ENCODE data around the gene CCDC82.
A peak's percentile ranks its signal among the peaks of the same experiment; 100 is the strongest.

The CCDC82 gene

GRCh38 chr11:96306071-96306470 is 83.6 kb downstream of the CCDC82 start:
- ChIA-PET POLR2A (interaction anchor here (1.7 kb wide), 1 partner anchor 62 kb away, joined by 6 read pairs; no protein-coding TSS in a partner anchor), CTCF (interaction anchor here (1.0 kb wide), 1 partner anchor 150 kb away, joined by 3 read pairs; no protein-coding TSS in a partner anchor)
- peak overlapping the region; percentile 75; the same call in 1 of the 2 replicates for H3K27ac ChIP-seq (ENCODE audit: extremely low read depth, low read depth, low read length)
- H3K36me3 ChIP-seq (ENCODE audit: control insufficient read depth in 2 of 2, insufficient read depth in 1 of 2, low read length in 2 of 2): no peaks in the 10 kb centered on the region
- H3K4me1 ChIP-seq (ENCODE audit: control insufficient read depth, insufficient read depth, low read length): peaks cover 11% of the 10 kb centered on the region
- H3K9me3 ChIP-seq (ENCODE audit: control insufficient read depth, insufficient read depth, low read depth, low read length): no peaks in the 10 kb centered on the region
- TF ChIP-seq ZNF433 (tag by site-specific recombination; IDR thresholded peaks at IDR 0.05; ENCODE audit: low read depth): no peak
- H3K4me3 ChIP-seq (ENCODE audit: low read depth, low read length): no peak overlapping the region

GRCh38 chr11:96303980-96304379 is 85.7 kb downstream of the CCDC82 start:
- no peak overlapping the region for H3K4me3 ChIP-seq (ENCODE audit: low read depth, low read length)
- H3K36me3 ChIP-seq (ENCODE audit: control insufficient read depth in 2 of 2, insufficient read depth in 1 of 2, low read length in 2 of 2): no peaks in the 10 kb centered on the region
- no peaks in the 10 kb centered on the region for H3K9me3 ChIP-seq (ENCODE audit: control insufficient read depth, insufficient read depth, low read depth, low read length)
- POLR2A ChIA-PET: interaction anchor here (1.2 kb wide), 1 partner anchor 39 kb away, joined by 6 read pairs; the partner anchor contains the start of gene MAML2
- CTCF ChIA-PET: interaction anchor here (0.6 kb wide), 1 partner anchor 17 kb away, joined by 4 read pairs; no protein-coding TSS in a partner anchor
- peaks cover 11% of the 10 kb centered on the region for H3K4me1 ChIP-seq (ENCODE audit: control insufficient read depth, insufficient read depth, low read length)
- no peak for TF ChIP-seq ZNF404 (tag by site-specific recombination; IDR thresholded peaks at IDR 0.05)
- no peak for TF ChIP-seq ZNF677 (tag by site-specific recombination; IDR thresholded peaks at IDR 0.05)
- no peak for TF ChIP-seq KLF10 (tag by site-specific recombination; IDR thresholded peaks at IDR 0.05)
- TF ChIP-seq ZIC2 (tag by site-specific recombination; IDR thresholded peaks at IDR 0.05): no peak
- TF ChIP-seq SP2 (tag by site-specific recombination; IDR thresholded peaks at IDR 0.05): no peak
- TF ChIP-seq, protein P1, sequence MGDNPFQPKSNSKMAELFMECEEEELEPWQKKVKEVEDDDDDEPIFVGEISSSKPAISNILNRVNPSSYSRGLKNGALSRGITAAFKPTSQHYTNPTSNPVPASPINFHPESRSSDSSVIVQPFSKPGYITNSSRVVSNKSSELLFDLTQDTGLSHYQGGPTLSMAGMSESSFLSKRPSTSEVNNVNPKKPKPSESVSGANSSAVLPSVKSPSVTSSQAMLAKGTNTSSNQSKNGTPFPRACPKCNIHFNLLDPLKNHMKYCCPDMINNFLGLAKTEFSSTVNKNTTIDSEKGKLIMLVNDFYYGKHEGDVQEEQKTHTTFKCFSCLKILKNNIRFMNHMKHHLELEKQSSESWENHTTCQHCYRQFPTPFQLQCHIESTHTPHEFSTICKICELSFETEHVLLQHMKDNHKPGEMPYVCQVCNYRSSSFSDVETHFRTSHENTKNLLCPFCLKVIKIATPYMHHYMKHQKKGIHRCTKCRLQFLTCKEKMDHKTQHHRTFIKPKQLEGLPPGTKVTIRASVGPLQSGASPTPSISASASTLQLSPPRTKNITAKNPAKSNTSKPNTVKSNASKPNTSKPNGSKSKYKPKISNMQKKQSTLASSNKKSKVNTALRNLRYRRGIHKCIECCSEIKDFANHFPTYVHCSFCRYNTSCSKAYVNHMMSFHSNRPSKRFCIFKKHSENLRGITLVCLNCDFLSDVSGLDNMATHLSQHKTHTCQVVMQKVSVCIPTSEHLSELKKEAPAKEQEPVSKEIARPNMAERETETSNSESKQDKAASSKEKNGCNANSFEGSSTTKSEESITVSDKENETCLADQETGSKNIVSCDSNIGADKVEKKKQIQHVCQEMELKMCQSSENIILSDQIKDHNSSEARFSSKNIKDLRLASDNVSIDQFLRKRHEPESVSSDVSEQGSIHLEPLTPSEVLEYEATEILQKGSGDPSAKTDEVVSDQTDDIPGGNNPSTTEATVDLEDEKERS (tag by site-specific recombination; IDR thresholded peaks at IDR 0.05): no peak
- H3K27ac ChIP-seq (ENCODE audit: extremely low read depth, low read depth, low read length): no peak overlapping the region

GRCh38 chr11:96303064-96303463 is 86.6 kb downstream of the CCDC82 start:
- Histone ChIP-seq H3K4me1 (ENCODE audit: control insufficient read depth, insufficient read depth, low read length) (peaks cover 9% of the 10 kb centered on the region), H3K9me3 (ENCODE audit: control insufficient read depth, insufficient read depth, low read depth, low read length) (no peaks in the 10 kb centered on the region), H3K36me3 (ENCODE audit: control insufficient read depth in 2 of 2, insufficient read depth in 1 of 2, low read length in 2 of 2) (no peaks in the 10 kb centered on the region), H3K4me3 (ENCODE audit: low read depth, low read length) (no peak overlapping the region), H3K27ac (ENCODE audit: extremely low read depth, low read depth, low read length) (no peak overlapping the region)
- ChIA-PET POLR2A (interaction anchor here (1.2 kb wide), 1 partner anchor 40 kb away, joined by 6 read pairs; the partner anchor contains the start of gene MAML2), CTCF (no interaction called here)
- TF ChIP-seq, protein P2, sequence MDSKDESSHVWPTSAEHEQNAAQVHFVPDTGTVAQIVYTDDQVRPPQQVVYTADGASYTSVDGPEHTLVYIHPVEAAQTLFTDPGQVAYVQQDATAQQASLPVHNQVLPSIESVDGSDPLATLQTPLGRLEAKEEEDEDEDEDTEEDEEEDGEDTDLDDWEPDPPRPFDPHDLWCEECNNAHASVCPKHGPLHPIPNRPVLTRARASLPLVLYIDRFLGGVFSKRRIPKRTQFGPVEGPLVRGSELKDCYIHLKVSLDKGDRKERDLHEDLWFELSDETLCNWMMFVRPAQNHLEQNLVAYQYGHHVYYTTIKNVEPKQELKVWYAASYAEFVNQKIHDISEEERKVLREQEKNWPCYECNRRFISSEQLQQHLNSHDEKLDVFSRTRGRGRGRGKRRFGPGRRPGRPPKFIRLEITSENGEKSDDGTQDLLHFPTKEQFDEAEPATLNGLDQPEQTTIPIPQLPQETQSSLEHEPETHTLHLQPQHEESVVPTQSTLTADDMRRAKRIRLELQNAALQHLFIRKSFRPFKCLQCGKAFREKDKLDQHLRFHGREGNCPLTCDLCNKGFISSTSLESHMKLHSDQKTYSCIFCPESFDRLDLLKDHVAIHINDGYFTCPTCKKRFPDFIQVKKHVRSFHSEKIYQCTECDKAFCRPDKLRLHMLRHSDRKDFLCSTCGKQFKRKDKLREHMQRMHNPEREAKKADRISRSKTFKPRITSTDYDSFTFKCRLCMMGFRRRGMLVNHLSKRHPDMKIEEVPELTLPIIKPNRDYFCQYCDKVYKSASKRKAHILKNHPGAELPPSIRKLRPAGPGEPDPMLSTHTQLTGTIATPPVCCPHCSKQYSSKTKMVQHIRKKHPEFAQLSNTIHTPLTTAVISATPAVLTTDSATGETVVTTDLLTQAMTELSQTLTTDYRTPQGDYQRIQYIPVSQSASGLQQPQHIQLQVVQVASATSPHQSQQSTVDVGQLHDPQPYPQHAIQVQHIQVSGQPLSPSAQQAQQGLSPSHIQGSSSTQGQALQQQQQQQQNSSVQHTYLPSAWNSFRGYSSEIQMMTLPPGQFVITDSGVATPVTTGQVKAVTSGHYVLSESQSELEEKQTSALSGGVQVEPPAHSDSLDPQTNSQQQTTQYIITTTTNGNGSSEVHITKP (tag by site-specific recombination; IDR thresholded peaks at IDR 0.05): 0 out of 2 replicates have a peak, but pooled peaks have one; percentile 21
- peak; percentile 78 for TF ChIP-seq SCRT2 (tag by site-specific recombination; IDR thresholded peaks at IDR 0.05)
- TF ChIP-seq, protein P3, sequence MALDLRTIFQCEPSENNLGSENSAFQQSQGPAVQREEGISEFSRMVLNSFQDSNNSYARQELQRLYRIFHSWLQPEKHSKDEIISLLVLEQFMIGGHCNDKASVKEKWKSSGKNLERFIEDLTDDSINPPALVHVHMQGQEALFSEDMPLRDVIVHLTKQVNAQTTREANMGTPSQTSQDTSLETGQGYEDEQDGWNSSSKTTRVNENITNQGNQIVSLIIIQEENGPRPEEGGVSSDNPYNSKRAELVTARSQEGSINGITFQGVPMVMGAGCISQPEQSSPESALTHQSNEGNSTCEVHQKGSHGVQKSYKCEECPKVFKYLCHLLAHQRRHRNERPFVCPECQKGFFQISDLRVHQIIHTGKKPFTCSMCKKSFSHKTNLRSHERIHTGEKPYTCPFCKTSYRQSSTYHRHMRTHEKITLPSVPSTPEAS (tag by site-specific recombination; IDR thresholded peaks at IDR 0.05): no peak
